Activated T-helper 2 cell treated with anti-CD3 and anti-CD28 coated beads, Interferon-gamma antibody, Interleukin-2, Interleukin-4, amounts not matched to agents 10 μg/mL and 5 μg/mL and 100 μg/mL, durations not matched to agents 14 hours and 24 hours and 36 hours (primary cell): ENCODE measurements around the gene OTOP3. TPM values are rescaled to one million over a fixed set of nuclear protein-coding genes. Genes with fewer than 3 reads are reported as not detected.

Experiments
- DNase-seq: peaks from one replicate; pipeline ENCODE4 v3.0.0; 2021; ENCODE audit warnings: low spot score
- H3K27ac Mint-ChIP-seq: one replicate; pipeline ENCODE4 v1.8.0; 2021; ENCODE audit warnings: mixed read lengths
- H3K27me3 Mint-ChIP-seq: one replicate; pipeline ENCODE4 v1.8.0; 2021; ENCODE audit warnings: low read depth, mixed read lengths
- H3K36me3 Mint-ChIP-seq: one replicate; pipeline ENCODE4 v1.8.0; 2021; ENCODE audit warnings: low read depth, mixed read lengths
- H3K4me1 Mint-ChIP-seq: one replicate; pipeline ENCODE4 v1.8.0; 2021; ENCODE audit warnings: low read depth, mixed read lengths
- H3K4me3 Mint-ChIP-seq: one replicate; pipeline ENCODE4 v1.8.0; 2021; ENCODE audit warnings: low read depth, mild to moderate bottlenecking, moderate library complexity, mixed read lengths
- H3K9me3 Mint-ChIP-seq: one replicate; pipeline ENCODE4 v1.8.0; 2021; ENCODE audit warnings: mixed read lengths
- intact Hi-C: fragments of 100-400 bp; cut with micrococcal nuclease; formaldehyde crosslinking; loops from one replicate; pipeline ENCODE4 v1.15.1; 2023
- total RNA-seq: library from RNA; stranded (reverse); gene quantifications from 2 replicates; pipeline ENCODE4 v1.2.3, GENCODE V29; 2022

The OTOP3 gene
- total RNA-seq = not detected in 2 replicates

GRCh38 chr17:74935585-74936469 is at the start of gene OTOP3:
OTOP3 (plus strand) TSS chr17:74935898; CDS start chr17:74935922, 24 bp downstream.
- no peak for DNase-seq
- H3K4me3 Mint-ChIP-seq = no peak within 1 kb of the TSS
- intact Hi-C loops = no loop called here
- no peaks in the 10 kb centered on the region for H3K36me3 Mint-ChIP-seq
- no peaks in the 10 kb centered on the region for H3K4me1 Mint-ChIP-seq
- H3K27me3 Mint-ChIP-seq = peaks cover 73% of the 10 kb centered on the region
- H3K27ac Mint-ChIP-seq = no peak within 1 kb of the TSS
- no peaks in the 10 kb centered on the region for H3K9me3 Mint-ChIP-seq

- Mint-ChIP-seq H3K27ac (no peak overlapping the region), H3K9me3 (no peaks in the 10 kb centered on the region), H3K4me1 (no peaks in the 10 kb centered on the region), H3K27me3 (peaks cover 20% of the 10 kb centered on the region), H3K4me3 (no peak overlapping the region), H3K36me3 (no peaks in the 10 kb centered on the region)
- intact Hi-C loops = no loop called here
- no peak for DNase-seq
Measured at GRCh38 chr17:74888469-74888868, 47.2 kb upstream of the OTOP3 start.

DNA sequence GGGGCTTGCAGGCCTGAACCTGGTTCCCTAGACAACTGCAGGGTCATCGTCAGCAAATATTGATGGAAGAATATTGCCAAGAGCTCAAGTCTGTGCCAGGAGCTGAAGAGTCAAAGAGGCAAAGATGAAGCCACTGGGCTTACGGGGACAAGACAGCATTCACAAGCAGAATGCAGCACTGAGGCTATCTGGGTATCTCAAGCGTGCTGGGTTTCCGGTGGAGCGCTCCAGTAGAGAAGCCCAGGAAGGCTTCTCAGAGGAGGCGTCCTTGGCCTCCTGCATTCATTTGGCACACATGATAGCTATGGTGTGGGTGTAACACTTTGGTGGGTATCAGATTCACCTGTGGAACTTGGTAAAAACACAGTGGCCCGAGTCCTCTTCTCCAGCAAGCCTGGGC is 45.1 kb upstream of the OTOP3 start:
- Mint-ChIP-seq H3K36me3 (no peaks in the 10 kb centered on the region), H3K9me3 (no peaks in the 10 kb centered on the region), H3K27me3 (peaks cover 35% of the 10 kb centered on the region), H3K4me1 (peaks cover 2% of the 10 kb centered on the region), H3K27ac (no peak overlapping the region), H3K4me3 (no peak overlapping the region)
- DNase-seq = no peak
- intact Hi-C loops = no loop called here

DNA sequence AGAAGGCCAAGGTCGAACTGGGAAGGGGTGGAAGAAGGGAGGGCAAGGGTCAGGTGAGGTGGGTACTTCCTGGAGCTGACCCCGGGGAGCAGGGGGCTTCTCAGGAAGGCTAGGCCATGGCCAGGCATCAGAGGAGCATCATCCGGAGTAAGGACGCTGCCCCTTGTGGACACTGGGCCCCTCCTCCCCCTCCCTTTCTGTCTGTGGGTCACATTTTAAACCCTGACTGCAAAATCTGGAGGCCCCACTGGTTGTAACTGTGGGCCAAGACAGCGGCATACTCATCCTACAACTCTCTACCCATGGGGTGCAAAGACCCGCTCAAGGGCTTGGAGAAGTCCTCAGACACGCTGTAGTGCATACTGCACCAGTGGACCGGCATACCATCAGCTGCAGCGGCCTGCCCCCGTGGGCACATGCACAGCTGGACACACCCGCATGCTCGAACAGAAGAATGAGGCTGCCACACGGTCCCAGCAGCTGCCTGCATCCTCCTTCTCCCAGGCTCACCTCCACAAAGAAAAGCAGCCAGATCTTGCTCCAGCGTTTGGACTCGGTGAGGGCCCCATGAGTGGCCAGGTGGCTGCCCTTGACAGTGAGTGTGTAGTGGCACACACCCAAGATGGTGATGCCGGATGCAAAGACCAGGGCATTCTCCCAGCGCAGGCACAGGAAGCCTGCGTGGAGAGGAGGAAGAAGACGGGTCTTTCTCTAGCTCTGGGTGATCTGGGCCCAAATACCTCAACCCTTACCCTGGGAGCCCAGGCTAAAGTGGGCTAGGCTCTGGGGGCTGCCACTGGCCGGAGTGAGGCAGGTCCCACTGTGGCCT is 43.5 kb upstream of the OTOP3 start:
- no peak overlapping the region for H3K27ac Mint-ChIP-seq
- no peak overlapping the region for H3K4me3 Mint-ChIP-seq
- DNase-seq = no peak
- H3K27me3 Mint-ChIP-seq = peaks cover 45% of the 10 kb centered on the region
- no peaks in the 10 kb centered on the region for H3K36me3 Mint-ChIP-seq
- no peaks in the 10 kb centered on the region for H3K9me3 Mint-ChIP-seq
- intact Hi-C loops = no loop called here
- peaks cover 2% of the 10 kb centered on the region for H3K4me1 Mint-ChIP-seq

- Mint-ChIP-seq H3K36me3 (no peaks in the 10 kb centered on the region), H3K4me1 (peaks cover 2% of the 10 kb centered on the region), H3K9me3 (no peaks in the 10 kb centered on the region), H3K27ac (no peak within 1 kb of the TSS), H3K27me3 (peaks cover 45% of the 10 kb centered on the region), H3K4me3 (no peak within 1 kb of the TSS)
- intact Hi-C loops = no loop called here
- no peak for DNase-seq
Measured at GRCh38 chr17:74892974-74893911, 42.5 kb upstream of the OTOP3 start, which contains the start of gene FADS6. FADS6 (minus strand) TSS chr17:74893633; CDS start chr17:74893595, 38 bp downstream.

DNA sequence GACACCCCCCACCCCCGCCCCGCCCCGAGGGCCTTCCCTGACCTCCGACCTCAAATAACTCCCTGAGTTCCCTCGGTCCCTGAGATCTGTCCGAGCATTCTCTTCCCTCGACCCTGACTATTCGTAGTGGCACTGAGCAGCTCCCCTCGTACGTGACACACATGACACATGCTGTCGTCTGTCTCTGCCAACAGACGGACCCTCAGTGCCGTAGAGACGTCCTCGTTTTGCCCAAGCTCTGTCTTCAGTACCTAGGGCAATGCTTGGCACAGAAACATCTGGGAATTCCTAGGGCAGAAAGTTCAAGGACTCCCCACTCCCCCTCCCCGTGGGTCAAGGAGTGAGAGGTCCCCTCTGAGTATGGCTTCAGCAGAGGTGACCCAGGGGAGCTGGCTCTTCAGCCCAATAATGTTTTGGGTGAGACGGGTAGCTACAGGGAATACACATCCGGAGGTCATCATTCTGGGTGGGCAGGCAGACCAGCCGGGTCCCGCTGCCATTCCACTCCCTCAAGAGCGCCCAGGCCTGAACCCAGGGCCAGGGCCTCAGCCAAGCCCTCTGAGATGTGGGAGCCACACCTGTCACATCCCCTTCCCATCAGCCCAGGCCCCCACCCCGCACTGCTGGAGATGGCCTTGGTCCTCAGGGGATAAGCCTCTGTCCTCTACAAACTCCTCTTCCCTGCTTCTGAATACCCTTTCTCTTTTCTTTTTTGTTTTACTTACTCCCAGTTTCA is 41.6 kb upstream of the OTOP3 start:
- H3K4me3 Mint-ChIP-seq = no peak overlapping the region
- intact Hi-C loops = no loop called here

DNA sequence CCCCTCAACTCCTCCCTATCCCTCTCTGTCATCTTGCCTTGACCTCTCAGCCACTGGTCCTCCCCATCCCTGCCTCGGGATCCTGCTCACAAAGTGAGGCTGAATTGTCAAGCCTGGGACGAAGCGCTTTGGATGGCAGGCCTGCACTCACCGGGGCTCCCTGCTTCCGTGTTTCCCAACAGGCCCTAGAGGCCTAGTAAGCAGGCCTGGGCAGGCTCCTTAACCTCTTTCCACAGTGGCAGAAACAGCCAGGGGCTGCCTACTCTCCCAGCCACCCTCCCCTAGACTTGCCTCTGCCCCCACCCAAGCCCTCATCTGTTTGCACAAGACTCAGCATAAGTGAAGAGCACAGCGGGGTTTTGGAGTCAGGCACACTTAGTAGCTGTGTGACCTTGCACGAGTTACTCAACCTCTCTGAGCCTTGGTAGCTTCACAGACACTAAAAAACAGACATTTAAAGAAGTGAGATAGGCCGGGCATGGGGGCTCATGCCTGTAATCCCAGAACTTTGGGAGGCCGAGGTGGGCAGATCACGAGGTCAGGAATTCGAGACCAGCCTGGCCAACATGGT is 37.2 kb upstream of the OTOP3 start:
- Mint-ChIP-seq H3K9me3 (no peaks in the 10 kb centered on the region), H3K4me3 (no peak overlapping the region), H3K36me3 (no peaks in the 10 kb centered on the region), H3K27ac (no peak overlapping the region), H3K27me3 (peaks cover 32% of the 10 kb centered on the region), H3K4me1 (peaks cover 2% of the 10 kb centered on the region)
- DNase-seq = no peak
- intact Hi-C loops = no loop called here

More for the DNA sequence above, 41.6 kb upstream of the OTOP3 start:
- no peak overlapping the region for H3K27ac Mint-ChIP-seq
- H3K36me3 Mint-ChIP-seq = no peaks in the 10 kb centered on the region
- DNase-seq = no peak
- peaks cover 45% of the 10 kb centered on the region for H3K27me3 Mint-ChIP-seq
- no peaks in the 10 kb centered on the region for H3K9me3 Mint-ChIP-seq
- H3K4me1 Mint-ChIP-seq = peaks cover 2% of the 10 kb centered on the region

GRCh38 chr17:74900208-74900607 is 35.5 kb upstream of the OTOP3 start:
- Mint-ChIP-seq H3K9me3 (no peaks in the 10 kb centered on the region), H3K27ac (no peak overlapping the region), H3K36me3 (no peaks in the 10 kb centered on the region), H3K4me3 (no peak overlapping the region), H3K27me3 (peaks cover 18% of the 10 kb centered on the region), H3K4me1 (no peaks in the 10 kb centered on the region)
- DNase-seq = no peak
- intact Hi-C loops = no loop called here

- Mint-ChIP-seq H3K27me3 (peaks cover 8% of the 10 kb centered on the region), H3K27ac (no peak overlapping the region), H3K9me3 (no peaks in the 10 kb centered on the region), H3K4me1 (no peaks in the 10 kb centered on the region), H3K36me3 (no peaks in the 10 kb centered on the region), H3K4me3 (no peak overlapping the region)
- intact Hi-C loops = no loop called here
- no peak for DNase-seq
Measured at GRCh38 chr17:74901353-74902135, 34.2 kb upstream of the OTOP3 start.

DNA sequence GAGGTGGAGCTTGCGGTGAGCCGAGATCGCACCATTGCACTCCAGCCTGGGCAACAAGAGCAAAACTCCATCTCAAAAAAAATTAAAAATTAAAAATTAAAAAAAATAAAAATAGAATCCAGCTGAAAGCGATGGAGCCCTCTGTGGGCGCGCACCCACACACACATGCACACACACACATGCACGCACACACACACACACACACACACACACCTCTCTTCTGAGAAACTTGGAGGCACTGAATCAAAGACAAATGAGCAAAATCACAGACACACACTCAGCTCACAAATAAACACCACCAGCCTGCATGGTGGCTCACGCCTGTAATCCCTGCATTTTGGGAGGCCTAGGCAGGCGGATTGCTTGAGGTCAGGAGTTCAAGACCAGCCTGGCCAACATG is 32.7 kb upstream of the OTOP3 start:
- intact Hi-C loops = no loop called here
- Mint-ChIP-seq H3K36me3 (no peaks in the 10 kb centered on the region), H3K4me1 (no peaks in the 10 kb centered on the region), H3K27me3 (peaks cover 5% of the 10 kb centered on the region), H3K27ac (no peak overlapping the region), H3K9me3 (no peaks in the 10 kb centered on the region), H3K4me3 (no peak overlapping the region)
- DNase-seq = no peak

DNA sequence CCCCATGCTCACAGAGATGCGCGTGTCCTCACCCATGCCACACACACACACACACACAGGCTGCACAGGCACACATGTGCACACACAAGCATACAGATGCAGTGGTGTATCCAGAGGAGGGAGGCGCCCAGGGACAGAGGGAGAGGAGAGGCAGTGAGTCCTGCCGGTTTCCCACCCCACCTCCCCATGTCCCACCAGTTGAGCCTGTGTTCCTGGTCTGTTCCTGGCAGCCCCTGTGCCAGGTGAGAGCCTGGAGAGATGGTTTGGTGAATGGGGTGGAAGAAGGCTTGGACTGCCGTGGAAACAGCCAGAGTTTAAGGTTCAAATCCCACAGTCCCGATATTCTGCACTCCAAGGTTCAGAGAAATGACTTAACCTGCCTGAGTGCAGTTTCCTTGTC is 32.0 kb upstream of the OTOP3 start:
- intact Hi-C loops = no loop called here
- Mint-ChIP-seq H3K27me3 (peaks cover 5% of the 10 kb centered on the region), H3K4me3 (no peak overlapping the region)

More for the DNA sequence above, 32.0 kb upstream of the OTOP3 start:
- Mint-ChIP-seq H3K27ac (no peak overlapping the region), H3K9me3 (no peaks in the 10 kb centered on the region), H3K36me3 (no peaks in the 10 kb centered on the region), H3K4me1 (no peaks in the 10 kb centered on the region)
- DNase-seq = no peak
